Endometrium (tissue), 2 donors: ENCODE results near the gene DRC3.
"Not testable (repeated sequence)": the region's sequence is repeated elsewhere in the genome, so short reads cannot be mapped to it uniquely, and the experiment has no call there.

Experiments used
- FAIRE-seq: peaks from 2 replicates; lab custom pipeline; 2012; peaks lifted over from hg19 to GRCh38; lab: Jason Lieb, UNC
- donor health status: control.
- donor health status: control.

Gene DRC3

GRCh38 chr17:17942846-17943245 is 29.8 kb upstream of the DRC3 start:
- no peak for FAIRE-seq

GRCh38 chr17:17943281-17943984 is 29.2 kb upstream of the DRC3 start:
- no peak for FAIRE-seq

- no peak for FAIRE-seq
Measured at GRCh38 chr17:17944242-17944641, 28.4 kb upstream of the DRC3 start.

GRCh38 chr17:17944743-17945142 is 27.9 kb upstream of the DRC3 start:
- FAIRE-seq: no peak

GRCh38 chr17:17946093-17946492 is 26.6 kb upstream of the DRC3 start:
- no peak for FAIRE-seq

- FAIRE-seq: no peak
Measured at GRCh38 chr17:17947309-17947708, 25.4 kb upstream of the DRC3 start.

GRCh38 chr17:17947966-17948365 is 24.7 kb upstream of the DRC3 start:
- no peak for FAIRE-seq

GRCh38 chr17:17950347-17950746 is 22.3 kb upstream of the DRC3 start:
- no peak for FAIRE-seq

- no peak for FAIRE-seq
Measured at GRCh38 chr17:17950806-17951205, 21.9 kb upstream of the DRC3 start.

GRCh38 chr17:17951524-17951923 is 21.1 kb upstream of the DRC3 start:
- FAIRE-seq: no peak

- no peak for FAIRE-seq
Measured at GRCh38 chr17:17952691-17953090, 20.0 kb upstream of the DRC3 start.

GRCh38 chr17:17954079-17954478 is 18.6 kb upstream of the DRC3 start:
- no peak for FAIRE-seq

GRCh38 chr17:17955790-17956341 is 16.8 kb upstream of the DRC3 start:
- FAIRE-seq: not testable (repeated sequence)

GRCh38 chr17:17957584-17957916 is 15.1 kb upstream of the DRC3 start:
- no peak for FAIRE-seq

- FAIRE-seq: no peak
Measured at GRCh38 chr17:17958982-17959381, 13.7 kb upstream of the DRC3 start.

GRCh38 chr17:17959520-17960361 is 12.9 kb upstream of the DRC3 start:
- no peak for FAIRE-seq

- no peak for FAIRE-seq
Measured at GRCh38 chr17:17960500-17961030, 12.1 kb upstream of the DRC3 start.

- no peak for FAIRE-seq
Measured at GRCh38 chr17:17963066-17963465, 9.6 kb upstream of the DRC3 start.

GRCh38 chr17:17963694-17964436 is 8.8 kb upstream of the DRC3 start:
- no peak for FAIRE-seq

GRCh38 chr17:17964710-17965109 is 8.0 kb upstream of the DRC3 start:
- no peak for FAIRE-seq

GRCh38 chr17:17965152-17965721 is 7.4 kb upstream of the DRC3 start:
- no peak for FAIRE-seq

- FAIRE-seq: no peak
Measured at GRCh38 chr17:17966399-17966798, 6.3 kb upstream of the DRC3 start.
